Lower leg skin (tissue), 4 donors: ENCODE data around the gene ELL. TPM values are rescaled to one million over a fixed set of nuclear protein-coding genes. Genes with fewer than 3 reads are reported as not detected.

Source experiments
- DNase-seq, 2 donors: peaks; one replicate each; pipeline ENCODE4 v3.0.0-alpha.2; 2019; ENCODE audit warnings: low spot score in 2 of 2
- H3K4me3 ChIP-seq: fragments of 200-600 bp; sonication (generic); 2 replicates; pipeline ENCODE4 v1.5.1; 2017; ENCODE audit warnings: mild to moderate bottlenecking, low read depth; ENCODE audit not compliant: poor library complexity, severe bottlenecking
- POLR2A ChIP-seq, 2 donors: fragments of 450-650 bp; IDR thresholded peaks; one replicate each; pipeline ENCODE4 v1.6.1; 2016 to 2017; ENCODE audit warnings: antibody characterized with exemption in 2 of 2, mild to moderate bottlenecking in 1 of 2, moderate library complexity in 1 of 2
- WGBS, 2 donors: methylation state at CpG; one replicate each; pipeline ENCODE4 v1.1.5; 2018; 5-methylcytosine and 5-hydroxymethylcytosine counted together
- intact Hi-C: fragments of 100-400 bp; cut with DNase I; formaldehyde crosslinking; loops from one replicate; pipeline ENCODE4 v1.15.0; 2023; ENCODE audit warnings: low total_unique reads
- total RNA-seq, 4 donors: library from RNA; depleted of rRNA; stranded (reverse); fragments of >200 nt; gene quantifications; one replicate each; pipeline ENCODE4 v1.1.0, GENCODE V29; 2016
- TF ChIP-seq, protein P1 (sequence below), 3 donors: fragments of 450-650 bp; IDR thresholded peaks; one replicate each; pipeline ENCODE4 v1.5.1; 2016; ENCODE audit warnings: antibody characterized with exemption in 3 of 3, mild to moderate bottlenecking in 3 of 3, moderate library complexity in 2 of 3

ELL gene
- total RNA-seq, 4 donors from 2014 or later = 21.5 to 37.9 (median 24.8) TPM

DNA sequence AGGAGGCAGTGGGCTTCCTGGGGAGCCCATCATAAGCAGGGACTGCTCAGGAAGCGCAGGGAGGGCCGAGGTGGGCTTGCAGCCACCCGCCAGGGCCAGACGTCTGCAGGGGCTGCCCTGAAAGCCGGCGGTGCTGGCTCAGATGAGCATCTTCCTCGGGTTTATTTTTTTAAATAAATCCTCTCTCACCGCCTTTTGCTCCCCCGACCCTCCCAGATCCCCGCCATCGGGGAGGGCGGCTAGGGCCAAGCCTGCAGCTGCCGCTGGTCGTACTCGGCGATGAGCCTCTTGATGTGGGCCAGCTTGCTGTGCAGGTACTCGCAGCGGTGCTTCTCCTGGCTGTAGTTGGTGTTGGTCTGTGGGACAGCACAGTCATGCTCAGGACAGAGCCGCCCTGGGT lies 77.4 kb downstream of the ELL start:
- intact Hi-C loops = no loop called here
- no peak for TF ChIP-seq POLR2A (IDR thresholded peaks at IDR 0.05)
- TF ChIP-seq, protein P1, sequence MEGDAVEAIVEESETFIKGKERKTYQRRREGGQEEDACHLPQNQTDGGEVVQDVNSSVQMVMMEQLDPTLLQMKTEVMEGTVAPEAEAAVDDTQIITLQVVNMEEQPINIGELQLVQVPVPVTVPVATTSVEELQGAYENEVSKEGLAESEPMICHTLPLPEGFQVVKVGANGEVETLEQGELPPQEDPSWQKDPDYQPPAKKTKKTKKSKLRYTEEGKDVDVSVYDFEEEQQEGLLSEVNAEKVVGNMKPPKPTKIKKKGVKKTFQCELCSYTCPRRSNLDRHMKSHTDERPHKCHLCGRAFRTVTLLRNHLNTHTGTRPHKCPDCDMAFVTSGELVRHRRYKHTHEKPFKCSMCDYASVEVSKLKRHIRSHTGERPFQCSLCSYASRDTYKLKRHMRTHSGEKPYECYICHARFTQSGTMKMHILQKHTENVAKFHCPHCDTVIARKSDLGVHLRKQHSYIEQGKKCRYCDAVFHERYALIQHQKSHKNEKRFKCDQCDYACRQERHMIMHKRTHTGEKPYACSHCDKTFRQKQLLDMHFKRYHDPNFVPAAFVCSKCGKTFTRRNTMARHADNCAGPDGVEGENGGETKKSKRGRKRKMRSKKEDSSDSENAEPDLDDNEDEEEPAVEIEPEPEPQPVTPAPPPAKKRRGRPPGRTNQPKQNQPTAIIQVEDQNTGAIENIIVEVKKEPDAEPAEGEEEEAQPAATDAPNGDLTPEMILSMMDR (IDR thresholded peaks at IDR 0.05) = no peak
- no peak overlapping the region for H3K4me3 ChIP-seq
- no peak for DNase-seq
- WGBS, 2 donors = 92 to 94% methylated on average over 18 to 19 of the region's 19 CpGs

DNA sequence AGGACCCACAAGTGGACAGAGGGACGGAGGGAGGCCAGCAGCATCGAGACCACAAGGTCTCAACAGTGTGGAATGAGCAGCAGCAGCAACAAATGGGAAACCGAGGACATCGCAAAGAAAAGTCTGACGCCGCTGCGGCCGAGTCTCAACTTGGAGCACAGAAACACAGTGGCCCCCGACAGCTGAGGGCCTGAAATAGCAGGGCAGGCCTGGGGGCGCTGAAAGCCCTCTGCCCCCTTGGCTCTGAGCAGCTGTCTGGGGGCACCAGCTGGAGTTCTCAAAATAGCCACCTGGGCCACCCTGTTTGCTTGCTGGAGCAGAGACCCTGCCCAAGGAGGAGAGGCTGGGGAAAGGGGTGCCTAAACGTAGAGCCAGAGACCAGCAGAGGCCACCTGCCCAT lies 78.0 kb downstream of the ELL start:
- no peak overlapping the region for H3K4me3 ChIP-seq
- 92 to 96% methylated on average over 11 of the region's 11 CpGs for WGBS, 2 donors
- no peak for DNase-seq
- intact Hi-C loops = no loop called here
- TF ChIP-seq, protein P1 (IDR thresholded peaks at IDR 0.05) = no peak
- no peak for TF ChIP-seq POLR2A (IDR thresholded peaks at IDR 0.05)

DNA sequence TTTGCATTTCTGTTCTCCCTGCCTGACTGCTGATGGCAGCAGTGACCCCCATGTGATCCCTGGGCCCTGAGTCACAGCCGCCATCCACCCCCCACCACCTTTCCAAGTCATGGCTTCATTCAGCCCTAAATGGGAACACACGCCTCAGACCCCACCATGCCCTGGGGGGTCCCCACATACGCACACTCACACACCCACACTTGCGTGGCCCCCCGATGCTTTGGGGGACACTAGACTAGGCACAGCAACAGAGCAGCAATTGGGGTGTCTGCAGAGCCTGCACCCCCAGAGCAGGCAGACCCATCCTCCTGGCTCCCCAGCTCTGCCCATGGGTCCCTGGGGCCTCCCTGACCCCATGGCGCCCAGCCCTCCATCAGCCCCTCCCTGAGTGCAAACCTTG lies 78.5 kb downstream of the ELL start:
- no peak for DNase-seq
- intact Hi-C loops = no loop called here
- no peak for TF ChIP-seq POLR2A (IDR thresholded peaks at IDR 0.05)
- TF ChIP-seq, protein P1 (IDR thresholded peaks at IDR 0.05) = no peak
- WGBS, 2 donors = 90% methylated on average over 6 of the region's 6 CpGs
- no peak overlapping the region for H3K4me3 ChIP-seq

DNA sequence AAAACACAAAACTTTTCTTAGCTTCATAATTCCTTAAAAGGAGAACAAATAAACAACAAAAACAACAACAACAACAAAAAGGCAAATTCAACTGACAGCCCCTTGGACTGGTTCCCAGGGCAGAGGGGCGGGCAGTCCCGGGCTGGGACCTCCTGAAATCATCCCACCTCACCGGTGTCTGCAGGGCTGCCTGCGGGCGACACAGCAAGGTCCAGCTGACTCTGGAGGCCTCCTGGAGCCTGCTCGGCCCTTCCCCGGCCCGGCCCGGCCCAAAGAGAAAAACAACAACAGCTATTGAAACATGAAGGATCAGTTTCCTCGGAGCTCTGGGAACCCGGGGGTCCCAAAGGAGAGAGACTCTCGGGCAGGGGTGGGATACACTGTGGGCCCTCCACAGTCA lies 78.9 kb downstream of the ELL start:
- WGBS, 2 donors = 83 to 87% methylated on average over 8 to 12 of the region's 12 CpGs
- TF ChIP-seq, protein P1 (IDR thresholded peaks at IDR 0.05) = no peak
- no peak for TF ChIP-seq POLR2A (IDR thresholded peaks at IDR 0.05)
- intact Hi-C loops = no loop called here
- DNase-seq = no peak
- H3K4me3 ChIP-seq = no peak overlapping the region

DNA sequence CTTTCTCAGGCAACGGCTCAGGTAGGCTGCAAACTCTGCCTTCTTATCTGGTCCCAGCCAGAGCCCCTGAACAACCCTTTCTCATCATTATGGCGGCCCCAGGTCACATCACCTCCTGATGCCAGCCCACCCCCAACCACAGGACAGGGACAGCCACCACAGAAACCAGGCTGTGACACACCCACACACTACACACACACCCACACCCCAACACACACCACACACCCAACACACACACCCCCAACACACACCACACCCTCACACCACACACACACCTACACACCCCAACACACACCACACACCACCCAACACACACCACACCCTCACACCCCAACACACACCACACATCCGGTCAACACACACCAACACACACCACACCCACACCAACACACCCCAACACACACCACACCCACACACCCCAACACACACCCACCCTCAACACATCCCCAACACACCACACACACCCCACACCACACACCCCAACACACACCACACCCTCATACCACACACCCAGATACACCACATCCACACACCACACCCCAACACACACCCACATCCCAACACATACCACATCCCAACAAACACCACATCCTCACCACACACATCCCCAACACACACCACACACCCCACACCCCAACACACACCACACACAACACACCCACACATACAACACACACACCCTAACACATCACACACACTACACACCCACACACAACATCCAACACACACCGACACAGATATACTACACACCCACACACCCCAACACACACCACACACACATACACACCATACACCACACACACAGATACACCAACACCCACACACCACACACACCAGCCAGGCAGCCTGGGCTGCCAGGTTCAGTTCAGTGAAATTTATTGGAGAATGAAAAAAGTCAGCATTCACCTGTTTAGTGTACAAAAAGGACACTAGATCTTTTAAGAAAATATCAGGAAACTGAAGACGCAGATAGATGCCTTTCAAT lies 79.8 kb downstream of the ELL start:
- 69 to 71% methylated on average over 5 of the region's 5 CpGs for WGBS, 2 donors
- no peak for DNase-seq
- TF ChIP-seq POLR2A (IDR thresholded peaks at IDR 0.05) = no peak
- intact Hi-C loops = no loop called here
- H3K4me3 ChIP-seq = no peak overlapping the region

DNA sequence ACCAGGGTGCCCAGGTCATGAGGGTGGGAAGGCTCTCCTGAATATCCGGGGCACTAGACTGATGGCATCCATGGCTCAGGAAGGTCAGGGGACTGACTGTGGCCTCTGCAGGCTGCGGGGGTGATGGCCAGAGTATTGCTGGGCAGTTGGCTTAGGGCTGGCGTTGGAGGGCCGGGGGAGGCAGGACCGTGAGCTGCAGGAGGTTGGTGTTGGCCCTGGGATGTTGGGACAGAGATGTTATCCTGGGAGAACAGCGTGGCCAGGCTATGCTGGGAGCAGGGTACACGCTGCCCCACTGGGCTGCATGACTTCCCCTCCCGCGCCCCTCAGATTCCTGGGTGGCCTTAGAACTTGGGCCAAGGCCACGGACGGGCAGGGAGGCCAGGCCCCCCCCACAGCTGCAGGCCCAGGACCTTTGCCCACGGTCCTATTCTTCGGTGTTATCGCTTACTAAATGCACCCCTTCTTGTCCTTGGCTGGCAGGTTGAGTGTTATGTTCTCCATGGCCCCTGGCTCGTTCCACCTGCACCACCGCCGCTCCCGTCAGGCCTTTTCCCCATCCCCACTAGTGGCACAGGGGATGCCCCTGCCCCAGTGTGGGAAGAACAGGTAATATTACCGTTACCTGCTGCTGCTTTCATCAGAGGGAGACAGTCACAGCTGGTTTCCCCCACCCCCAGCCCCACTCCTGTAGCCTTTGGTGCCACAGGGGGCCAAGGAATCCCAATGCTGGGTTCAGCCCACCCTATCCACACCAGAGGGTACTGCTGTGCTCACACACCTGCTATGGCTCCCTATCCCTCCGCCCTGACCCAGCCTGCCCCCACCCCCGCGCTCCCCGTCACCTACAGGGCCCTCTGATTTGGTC lies 80.7 kb downstream of the ELL start:
- WGBS, 2 donors = 78 to 79% methylated on average over 23 of the region's 23 CpGs

More for the DNA sequence above, 80.7 kb downstream of the ELL start:
- TF ChIP-seq POLR2A (IDR thresholded peaks at IDR 0.05) = no peak
- TF ChIP-seq, protein P1 (IDR thresholded peaks at IDR 0.05) = no peak
- no peak for DNase-seq
- no peak overlapping the region for H3K4me3 ChIP-seq
- intact Hi-C loops = no loop called here
